MCF 10A (cell line): ENCODE data around the gene IFT20. TPM values are rescaled to one million over a fixed set of nuclear protein-coding genes. Genes with fewer than 3 reads are reported as not detected.
A peak's percentile ranks its signal among the peaks of the same experiment; 100 is the strongest.

Source experiments
- BruUV-seq: library from RNA; stranded (reverse); fragments of 400-500 nt; replicated peaks from 2 replicates; lab custom pipeline; 2021; lab: Mats Ljungman, UMichigan
- CTCF ChIA-PET: fragments of 300-600 bp; sonication (Branson Sonifier 250); formaldehyde crosslinking; extraction: SDS; loops from one replicate; lab custom pipeline; 2021; ENCODE audit warnings: antibody characterized with exemption, inconsistent platforms; lab: Yijun Ruan, JAX
- POLR2A ChIA-PET: fragments of 300-600, 350-650 bp; sonication (Branson Sonifier 250); formaldehyde crosslinking; extraction: SDS; loops from one replicate; lab custom pipeline; 2020; ENCODE audit warnings: antibody characterized with exemption, inconsistent platforms; lab: Yijun Ruan, JAX
- DNase-seq: peaks from one replicate; pipeline ENCODE4 v3.0.0-alpha.2; 2018; ENCODE audit not compliant: unreplicated experiment
- H3K27ac Mint-ChIP-seq: one replicate; pipeline ENCODE4 v1.8.0; 2022; ENCODE audit warnings: mild to moderate bottlenecking, low read depth, mixed read lengths; ENCODE audit not compliant: unreplicated experiment
- H3K27me3 Mint-ChIP-seq: one replicate; pipeline ENCODE4 v1.8.0; 2022; ENCODE audit warnings: mixed read lengths; ENCODE audit not compliant: insufficient read depth, unreplicated experiment
- H3K36me3 Mint-ChIP-seq: one replicate; pipeline ENCODE4 v1.8.0; 2022; ENCODE audit warnings: mild to moderate bottlenecking, moderate library complexity, mixed read lengths; ENCODE audit not compliant: insufficient read depth, unreplicated experiment
- H3K4me1 Mint-ChIP-seq: one replicate; pipeline ENCODE4 v1.8.0; 2022; ENCODE audit warnings: mixed read lengths; ENCODE audit not compliant: insufficient read depth, unreplicated experiment
- H3K4me3 Mint-ChIP-seq: one replicate; pipeline ENCODE4 v1.8.0; 2022; ENCODE audit warnings: mild to moderate bottlenecking, moderate library complexity, mixed read lengths; ENCODE audit not compliant: unreplicated experiment
- H3K9me3 Mint-ChIP-seq: one replicate; pipeline ENCODE4 v1.8.0; 2022; ENCODE audit warnings: mixed read lengths; ENCODE audit not compliant: unreplicated experiment
- CTCF ChIP-seq: fragments of 200-600 bp; IDR thresholded peaks from one replicate; pipeline ENCODE4 v1.8.0; 2022; ENCODE audit warnings: antibody characterized with exemption, mild to moderate bottlenecking; ENCODE audit not compliant: unreplicated experiment
- intact Hi-C: fragments of 100-400 bp; cut with micrococcal nuclease; formaldehyde crosslinking; loops from 2 replicates; pipeline ENCODE4 v1.14.1; 2022
- total RNA-seq: library from RNA; stranded (reverse); gene quantifications from 2 replicates; pipeline ENCODE4 v1.2.3, GENCODE V29; 2022

The IFT20 gene
- total RNA-seq, 1 experiment from 2014 or later, result 29.3 TPM

- Mint-ChIP-seq H3K27me3 (no peaks in the 10 kb centered on the region), H3K36me3 (peaks cover 29% of the 10 kb centered on the region), H3K4me1 (peaks cover 41% of the 10 kb centered on the region), H3K4me3 (peak overlapping the region; percentile 96), H3K27ac (peak overlapping the region; percentile 97), H3K9me3 (no peaks in the 10 kb centered on the region)
- POLR2A ChIA-PET, result interaction anchor here (0.6 to 4.2 kb wide), 12 partner anchors 11 to 105 kb away, joined by 3 to 107 read pairs (median 19); partner anchors contain the start of genes POLDIP2, SLC46A1 and TMEM97
- no peak for TF ChIP-seq CTCF
- CTCF ChIA-PET, result interaction anchor here (0.6 to 2.4 kb wide), 6 partner anchors 12 to 112 kb away, joined by 3 to 10 read pairs (median 4); partner anchors contain the start of gene POLDIP2
- intact Hi-C loops, result loop anchor here (10.0 kb wide), 1 partner anchor 211 kb away; no protein-coding TSS in a partner anchor
- DNase-seq, result no peak
- no TSS peak for BruUV-seq
These were observed 1.1 kb downstream of the IFT20 start for GRCh38 chr17:28334171-28334570.

GRCh38 chr17:28333083-28333746, 2.1 kb downstream of the IFT20 start:
- Mint-ChIP-seq H3K4me3 (peak overlapping the region; percentile 96), H3K9me3 (no peaks in the 10 kb centered on the region), H3K4me1 (peaks cover 34% of the 10 kb centered on the region), H3K36me3 (peaks cover 39% of the 10 kb centered on the region), H3K27ac (no peak overlapping the region), H3K27me3 (no peaks in the 10 kb centered on the region)
- ChIA-PET CTCF (interaction anchor here (0.6 to 2.4 kb wide), 7 partner anchors 11 to 774 kb away, joined by 3 to 10 read pairs (median 4); no protein-coding TSS in a partner anchor), POLR2A (interaction anchor here (0.6 to 4.2 kb wide), 4 partner anchors 13 to 122 kb away, joined by 3 to 107 read pairs (median 44); partner anchors contain the start of gene POLDIP2)
- no peak for TF ChIP-seq CTCF
- no TSS peak for BruUV-seq
- DNase-seq, result no peak
- intact Hi-C loops, result loop anchor here (10.0 kb wide), 1 partner anchor 212 kb away; no protein-coding TSS in a partner anchor

GRCh38 chr17:28331891-28332420, 3.3 kb downstream of the IFT20 start:
- no peak for DNase-seq
- H3K27ac Mint-ChIP-seq, result no peak overlapping the region
- H3K4me1 Mint-ChIP-seq, result peaks cover 21% of the 10 kb centered on the region
- no TSS peak for BruUV-seq
- ChIA-PET POLR2A (no interaction called here), CTCF (interaction anchor here (0.5 to 2.3 kb wide), 7 partner anchors 11 to 100 kb away, joined by 3 to 11 read pairs (median 5); no protein-coding TSS in a partner anchor)
- H3K36me3 Mint-ChIP-seq, result peaks cover 52% of the 10 kb centered on the region
- H3K4me3 Mint-ChIP-seq, result no peak overlapping the region
- no peaks in the 10 kb centered on the region for H3K9me3 Mint-ChIP-seq
- H3K27me3 Mint-ChIP-seq, result no peaks in the 10 kb centered on the region
- intact Hi-C loops, result loop anchor here (10.0 kb wide), 1 partner anchor 213 kb away; no protein-coding TSS in a partner anchor
- no peak for TF ChIP-seq CTCF

- no TSS peak for BruUV-seq
- ChIA-PET POLR2A (no interaction called here), CTCF (interaction anchor here (1.0 to 2.3 kb wide), 4 partner anchors 10 to 209 kb away, joined by 4 to 11 read pairs (median 6); no protein-coding TSS in a partner anchor)
- Mint-ChIP-seq H3K4me1 (peaks cover 18% of the 10 kb centered on the region), H3K4me3 (no peak overlapping the region), H3K27me3 (no peaks in the 10 kb centered on the region), H3K9me3 (no peaks in the 10 kb centered on the region), H3K36me3 (peaks cover 56% of the 10 kb centered on the region), H3K27ac (no peak overlapping the region)
- TF ChIP-seq CTCF, result no peak
- intact Hi-C loops, result loop anchor here (10.0 kb wide), 1 partner anchor 214 kb away; no protein-coding TSS in a partner anchor
- no peak for DNase-seq
These were observed 4.6 kb downstream of the IFT20 start for GRCh38 chr17:28330671-28331070.
